ENCODE data around the gene GPR42.

DNA sequence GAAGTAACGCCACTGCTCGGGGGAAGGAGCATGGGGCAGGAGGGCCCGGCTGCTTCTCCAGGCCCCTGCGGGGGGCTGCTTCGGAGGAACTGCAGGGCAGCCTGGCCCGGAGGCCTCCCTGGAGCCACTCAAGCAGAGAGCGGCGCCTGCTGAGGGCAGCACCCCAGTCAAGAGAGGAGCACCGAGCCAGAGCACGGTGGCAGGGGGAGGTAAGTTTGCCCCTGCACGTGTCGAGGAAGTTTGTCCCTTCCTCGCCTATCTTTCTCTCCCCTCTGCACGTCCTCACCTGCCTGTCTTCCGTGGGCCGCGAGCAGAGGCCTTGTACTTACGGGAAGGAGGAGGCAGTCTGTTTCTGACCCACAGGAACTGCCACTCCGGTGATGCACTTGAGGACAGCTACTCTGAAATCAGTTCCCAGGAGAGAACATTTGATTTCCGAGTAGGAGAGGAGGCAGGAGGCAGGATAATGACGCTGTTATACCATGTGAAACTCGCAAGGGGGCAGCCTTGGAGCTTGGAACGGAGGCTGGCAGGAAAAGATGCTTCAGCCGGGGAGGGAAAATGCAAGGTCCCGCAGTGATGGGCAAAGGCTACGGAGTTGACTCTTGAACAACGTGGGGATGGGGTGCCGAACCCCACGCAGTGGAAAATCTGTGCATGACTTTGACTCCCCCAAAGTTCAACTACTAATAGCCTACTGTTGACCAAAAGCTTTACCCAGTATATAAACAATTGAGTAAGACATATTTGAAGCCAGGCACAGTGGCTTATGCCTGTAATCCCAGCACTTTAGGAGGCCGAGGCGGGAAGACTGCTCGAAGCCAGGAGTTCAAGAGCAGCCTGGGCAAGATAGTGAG is 18.2 kb upstream of the GPR42 start:
- TF ChIP-seq, protein P1, sequence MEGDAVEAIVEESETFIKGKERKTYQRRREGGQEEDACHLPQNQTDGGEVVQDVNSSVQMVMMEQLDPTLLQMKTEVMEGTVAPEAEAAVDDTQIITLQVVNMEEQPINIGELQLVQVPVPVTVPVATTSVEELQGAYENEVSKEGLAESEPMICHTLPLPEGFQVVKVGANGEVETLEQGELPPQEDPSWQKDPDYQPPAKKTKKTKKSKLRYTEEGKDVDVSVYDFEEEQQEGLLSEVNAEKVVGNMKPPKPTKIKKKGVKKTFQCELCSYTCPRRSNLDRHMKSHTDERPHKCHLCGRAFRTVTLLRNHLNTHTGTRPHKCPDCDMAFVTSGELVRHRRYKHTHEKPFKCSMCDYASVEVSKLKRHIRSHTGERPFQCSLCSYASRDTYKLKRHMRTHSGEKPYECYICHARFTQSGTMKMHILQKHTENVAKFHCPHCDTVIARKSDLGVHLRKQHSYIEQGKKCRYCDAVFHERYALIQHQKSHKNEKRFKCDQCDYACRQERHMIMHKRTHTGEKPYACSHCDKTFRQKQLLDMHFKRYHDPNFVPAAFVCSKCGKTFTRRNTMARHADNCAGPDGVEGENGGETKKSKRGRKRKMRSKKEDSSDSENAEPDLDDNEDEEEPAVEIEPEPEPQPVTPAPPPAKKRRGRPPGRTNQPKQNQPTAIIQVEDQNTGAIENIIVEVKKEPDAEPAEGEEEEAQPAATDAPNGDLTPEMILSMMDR (IDR thresholded peaks at IDR 0.05), result peak; percentile 98
- TF ChIP-seq, protein P2, sequence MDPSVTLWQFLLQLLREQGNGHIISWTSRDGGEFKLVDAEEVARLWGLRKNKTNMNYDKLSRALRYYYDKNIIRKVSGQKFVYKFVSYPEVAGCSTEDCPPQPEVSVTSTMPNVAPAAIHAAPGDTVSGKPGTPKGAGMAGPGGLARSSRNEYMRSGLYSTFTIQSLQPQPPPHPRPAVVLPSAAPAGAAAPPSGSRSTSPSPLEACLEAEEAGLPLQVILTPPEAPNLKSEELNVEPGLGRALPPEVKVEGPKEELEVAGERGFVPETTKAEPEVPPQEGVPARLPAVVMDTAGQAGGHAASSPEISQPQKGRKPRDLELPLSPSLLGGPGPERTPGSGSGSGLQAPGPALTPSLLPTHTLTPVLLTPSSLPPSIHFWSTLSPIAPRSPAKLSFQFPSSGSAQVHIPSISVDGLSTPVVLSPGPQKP (IDR thresholded peaks at IDR 0.05; ENCODE audit: low read depth, low read length), result no peak
- TF ChIP-seq RAD21 (conservative IDR thresholded peaks at IDR 0.05 in 1 of 2, IDR thresholded peaks at IDR 0.05 in 1 of 2) (peak; percentile 98 to 99), CBX2 (IDR thresholded peaks at IDR 0.05; ENCODE audit: borderline replicate concordance, low read depth) (no peak), KDM1A (IDR thresholded peaks at IDR 0.05; ENCODE audit: low read depth) (no peak), JUNB (IDR thresholded peaks at IDR 0.05) (no peak), RCOR1 (IDR thresholded peaks at IDR 0.05; ENCODE audit: low read depth, low read length) (no peak), RFX5 (IDR thresholded peaks at IDR 0.05) (no peak), POLR2A (IDR thresholded peaks at IDR 0.05; ENCODE audit: low read length) (no peak), SREBF2 (IDR thresholded peaks at IDR 0.05) (no peak), TP53 (CRISPR knock-in tag; IDR thresholded peaks at IDR 0.05) (no peak)
- TF ChIP-seq, protein P3, sequence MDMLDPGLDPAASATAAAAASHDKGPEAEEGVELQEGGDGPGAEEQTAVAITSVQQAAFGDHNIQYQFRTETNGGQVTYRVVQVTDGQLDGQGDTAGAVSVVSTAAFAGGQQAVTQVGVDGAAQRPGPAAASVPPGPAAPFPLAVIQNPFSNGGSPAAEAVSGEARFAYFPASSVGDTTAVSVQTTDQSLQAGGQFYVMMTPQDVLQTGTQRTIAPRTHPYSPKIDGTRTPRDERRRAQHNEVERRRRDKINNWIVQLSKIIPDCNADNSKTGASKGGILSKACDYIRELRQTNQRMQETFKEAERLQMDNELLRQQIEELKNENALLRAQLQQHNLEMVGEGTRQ (IDR thresholded peaks at IDR 0.05), result no peak
- TF ChIP-seq, protein P4, sequence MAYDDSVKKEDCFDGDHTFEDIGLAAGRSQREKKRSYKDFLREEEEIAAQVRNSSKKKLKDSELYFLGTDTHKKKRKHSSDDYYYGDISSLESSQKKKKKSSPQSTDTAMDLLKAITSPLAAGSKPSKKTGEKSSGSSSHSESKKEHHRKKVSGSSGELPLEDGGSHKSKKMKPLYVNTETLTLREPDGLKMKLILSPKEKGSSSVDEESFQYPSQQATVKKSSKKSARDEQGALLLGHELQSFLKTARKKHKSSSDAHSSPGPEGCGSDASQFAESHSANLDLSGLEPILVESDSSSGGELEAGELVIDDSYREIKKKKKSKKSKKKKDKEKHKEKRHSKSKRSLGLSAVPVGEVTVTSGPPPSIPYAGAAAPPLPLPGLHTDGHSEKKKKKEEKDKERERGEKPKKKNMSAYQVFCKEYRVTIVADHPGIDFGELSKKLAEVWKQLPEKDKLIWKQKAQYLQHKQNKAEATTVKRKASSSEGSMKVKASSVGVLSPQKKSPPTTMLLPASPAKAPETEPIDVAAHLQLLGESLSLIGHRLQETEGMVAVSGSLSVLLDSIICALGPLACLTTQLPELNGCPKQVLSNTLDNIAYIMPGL (CRISPR knock-in tag; IDR thresholded peaks at IDR 0.05; ENCODE audit: borderline replicate concordance), result no peak
